ENCODE results near the gene SFXN2.

GRCh38 chr10:102761981-102762380 lies 47.5 kb downstream of the SFXN2 start:
- no peak for TF ChIP-seq POLR2A (IDR thresholded peaks at IDR 0.05; ENCODE audit: low read length)
- TF ChIP-seq GATA1 (IDR thresholded peaks at IDR 0.05; ENCODE audit: low read depth, low read length), result no peak

Measured in erythroblast (primary cell).